Astrocyte of the cerebellum (primary cell): ENCODE measurements around the gene ZNF213.

Experiments used
- DNase-seq: peaks from one replicate; pipeline ENCODE4 v3.0.0-alpha.2; 2011; ENCODE audit warnings: low read depth
- H3K4me3 ChIP-seq: 2 replicates; pipeline ENCODE4 v1.5.1; 2011; ENCODE audit warnings: mild to moderate bottlenecking, low read depth, low read length, moderate library complexity
- CTCF ChIP-seq: IDR thresholded peaks from 2 replicates; pipeline ENCODE4 v1.5.1; 2012; ENCODE audit warnings: low read length, low read depth, moderate library complexity, mild to moderate bottlenecking; ENCODE audit errors: missing control alignments
- in situ Hi-C: cut with HindIII; loops from 2 replicates; pipeline ENCODE4 v1.10.0; 2017; ENCODE audit warnings: low sequenced_read_pairs

Gene ZNF213

DNA sequence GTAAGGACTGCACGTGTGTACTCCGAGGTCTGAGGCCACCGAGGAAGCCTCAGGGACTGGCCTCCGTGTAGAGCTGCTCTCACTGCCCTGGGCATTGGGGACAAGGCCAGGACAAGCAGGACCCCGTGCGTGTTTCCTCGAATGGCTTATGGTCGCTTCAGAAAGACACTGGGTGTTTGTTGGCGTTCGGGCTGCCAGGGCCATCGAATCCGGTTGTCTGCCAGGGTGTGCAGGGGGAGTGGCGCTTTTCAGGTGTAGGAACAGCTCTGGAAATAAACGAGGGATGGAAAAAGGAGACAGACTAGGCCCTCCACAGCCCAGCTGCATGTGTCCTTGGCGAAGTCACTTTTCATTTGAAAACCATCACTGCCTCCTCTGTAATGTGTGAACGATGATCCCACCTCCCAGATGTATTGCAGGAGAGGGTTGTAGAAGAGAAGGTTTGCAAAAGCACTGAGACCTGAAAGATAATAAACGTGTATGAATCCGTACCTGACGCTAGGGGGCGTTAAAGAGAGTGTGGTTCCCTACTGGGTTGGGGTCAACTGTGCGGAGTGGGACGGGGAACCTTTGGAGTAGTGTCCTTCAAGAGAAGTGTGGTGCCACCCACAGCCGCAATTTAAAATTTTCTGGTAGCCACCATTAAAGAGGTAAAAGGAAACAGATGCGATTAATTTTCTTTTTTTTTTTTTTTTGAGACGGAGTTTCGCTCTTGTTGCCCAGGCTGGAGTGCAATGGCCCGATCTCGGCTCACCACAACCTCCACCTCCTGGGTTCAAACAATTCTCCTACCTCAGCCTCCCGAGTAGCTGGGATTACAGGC lies 33.6 kb upstream of the ZNF213 start:
- peak; percentile 46 for TF ChIP-seq CTCF
- DNase-seq, result no peak
- no peak overlapping the region for H3K4me3 ChIP-seq
- in situ Hi-C loops, result no loop called here

- H3K4me3 ChIP-seq, result no peak overlapping the region
- TF ChIP-seq CTCF, result no peak
- no peak for DNase-seq
- in situ Hi-C loops, result no loop called here
These were observed 32.9 kb upstream of the ZNF213 start for GRCh38 chr16:3101841-3102470.

GRCh38 chr16:3106205-3106928 lies 28.5 kb upstream of the ZNF213 start:
- peak; percentile 72 for DNase-seq
- in situ Hi-C loops, result no loop called here
- TF ChIP-seq CTCF, result no peak
- H3K4me3 ChIP-seq, result peak overlapping the region; percentile 62

DNA sequence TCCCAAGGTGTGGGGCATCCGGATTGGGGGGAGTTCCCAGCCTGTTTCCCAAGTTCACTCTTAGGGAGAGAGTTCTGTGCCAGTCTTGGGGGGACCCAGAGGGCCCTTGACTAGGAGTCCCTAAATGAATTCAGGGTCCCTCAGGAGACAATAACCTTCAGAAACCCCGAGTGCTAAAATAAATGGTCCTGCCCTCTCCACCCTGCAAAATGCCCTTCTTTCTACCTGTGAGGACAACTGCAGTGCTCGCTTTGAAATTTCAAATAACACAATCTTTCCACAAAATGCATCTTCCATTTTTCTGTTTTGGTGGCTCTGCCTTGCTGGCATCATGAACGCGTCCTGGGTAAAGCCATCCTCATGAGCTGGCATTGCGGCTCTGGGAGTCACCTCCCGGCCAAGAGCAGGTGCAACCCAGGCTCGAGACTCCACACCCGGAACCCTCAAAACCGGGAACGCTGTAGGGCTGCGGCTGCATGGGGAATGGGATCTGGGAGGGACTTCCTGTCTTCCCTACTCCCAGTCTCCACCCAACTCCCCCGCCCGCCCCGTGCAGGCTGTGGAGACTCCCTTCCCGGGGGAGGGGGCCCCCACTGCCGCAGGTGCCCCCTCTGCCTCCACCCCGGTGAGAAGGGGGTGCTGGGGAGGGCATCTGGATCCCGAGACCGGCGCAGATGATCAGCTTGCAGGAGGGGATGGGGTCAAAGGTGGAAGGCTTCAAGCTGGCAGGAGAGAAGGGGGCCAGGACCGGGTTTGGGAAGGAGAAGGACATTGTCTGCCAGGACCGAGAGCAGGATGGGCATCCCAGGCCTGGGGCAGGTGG lies 22.6 kb upstream of the ZNF213 start, which contains the start of gene ZNF205:
ZNF205 (plus strand) TSS at position 529 of the 823 bp plus-strand sequence. CDS start 845 bp downstream, outside the sequence.
- H3K4me3 ChIP-seq, result peak within 1 kb of the TSS; percentile 79
- in situ Hi-C loops, result no loop called here
- TF ChIP-seq CTCF, result no peak
- peak; percentile 36 for DNase-seq

DNA sequence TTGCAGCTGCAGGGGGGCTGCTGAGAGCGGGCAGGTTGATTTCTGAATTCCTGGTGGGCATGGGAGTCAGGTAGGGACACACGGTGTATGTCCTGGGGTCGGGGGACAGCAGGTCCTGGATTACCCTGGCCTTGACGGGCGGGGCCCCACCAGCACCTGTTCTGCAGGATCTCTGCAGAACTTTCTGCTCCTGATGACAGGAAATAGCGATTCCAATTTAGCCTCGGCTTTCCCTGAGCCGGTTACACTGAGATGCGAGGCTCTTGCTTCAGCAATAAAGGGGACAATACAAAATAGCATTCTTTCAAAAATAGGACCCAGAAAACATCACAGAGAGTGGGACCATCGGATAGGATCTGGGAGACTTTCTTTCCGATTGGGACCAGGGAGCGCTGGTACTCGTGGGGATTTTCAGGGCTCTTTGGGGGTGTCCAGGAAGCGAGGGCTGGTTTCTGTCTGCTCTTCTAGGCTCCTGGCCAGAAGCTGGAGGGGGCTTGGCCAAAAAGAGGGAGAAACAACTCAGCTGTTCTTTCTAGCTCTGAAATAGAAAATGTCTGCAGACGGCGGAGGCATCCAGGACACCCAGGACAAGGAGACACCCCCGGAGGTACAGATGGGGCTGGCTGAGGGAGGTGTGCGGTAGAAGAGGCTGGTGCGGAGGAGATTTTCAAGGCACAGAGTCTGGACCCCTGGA lies 21.8 kb upstream of the ZNF213 start:
- TF ChIP-seq CTCF, result no peak
- no peak for DNase-seq
- H3K4me3 ChIP-seq, result peak overlapping the region; percentile 79
- in situ Hi-C loops, result no loop called here
